Measurements from ENCODE around the gene PLEKHH2.

The PLEKHH2 gene

GRCh38 chr2:43764086-43764705 is 127.1 kb downstream of the PLEKHH2 start:
- no peak for DNase-seq

- no peak for DNase-seq
Observed at GRCh38 chr2:43766006-43766405, 128.9 kb downstream of the PLEKHH2 start.

DNA sequence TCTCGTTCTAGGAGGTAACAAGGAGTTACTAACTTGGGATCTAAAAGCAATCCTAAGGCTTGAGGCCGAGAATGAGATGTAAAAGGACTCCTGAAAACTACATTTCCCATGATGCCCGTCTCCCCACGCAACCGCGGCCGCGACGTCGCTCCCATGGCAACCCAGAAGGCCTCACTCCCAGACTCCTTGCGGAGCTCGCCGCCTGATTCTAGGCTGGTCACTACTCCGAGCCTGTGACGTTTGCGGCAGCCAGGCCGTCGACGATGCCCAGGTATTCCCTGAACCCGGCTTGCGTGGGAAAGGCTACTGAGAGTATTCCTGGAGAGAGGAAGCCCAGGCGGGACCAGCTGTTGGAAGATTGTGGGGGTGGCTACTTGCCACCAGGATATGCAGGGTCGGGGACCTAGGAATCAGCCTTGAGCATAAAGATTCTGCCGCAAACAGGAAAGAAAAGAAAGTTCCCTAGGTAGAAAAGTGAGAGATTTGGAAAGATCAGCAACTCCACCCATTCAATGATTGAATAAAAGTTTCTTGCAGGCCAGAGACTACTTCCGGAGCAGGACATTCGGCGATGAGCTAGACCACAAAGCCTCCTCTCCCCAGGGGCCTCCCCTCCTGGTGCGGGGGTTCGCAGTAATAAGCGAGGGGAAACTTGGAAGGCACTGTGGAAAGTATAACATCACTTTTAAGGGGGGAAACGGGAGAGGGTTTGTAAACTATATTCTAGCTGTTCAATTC is 137.0 kb downstream of the PLEKHH2 start, which contains the start of gene DYNC2LI1:
Gene DYNC2LI1, plus strand, starts transcription at position 164 of the 738 bp plus-strand sequence. Its CDS starts 100 bp downstream, at position 264.
- DNase-seq, result peak; percentile 58

- DNase-seq, result no peak
Observed at GRCh38 chr2:43774617-43775016, 137.6 kb downstream of the PLEKHH2 start.

- no peak for DNase-seq
Observed at GRCh38 chr2:43776324-43776723, 139.3 kb downstream of the PLEKHH2 start.

GRCh38 chr2:43777306-43777926 is 140.4 kb downstream of the PLEKHH2 start:
- no peak for DNase-seq

- no peak for DNase-seq
Observed at GRCh38 chr2:43778233-43778632, 141.2 kb downstream of the PLEKHH2 start.

DNA sequence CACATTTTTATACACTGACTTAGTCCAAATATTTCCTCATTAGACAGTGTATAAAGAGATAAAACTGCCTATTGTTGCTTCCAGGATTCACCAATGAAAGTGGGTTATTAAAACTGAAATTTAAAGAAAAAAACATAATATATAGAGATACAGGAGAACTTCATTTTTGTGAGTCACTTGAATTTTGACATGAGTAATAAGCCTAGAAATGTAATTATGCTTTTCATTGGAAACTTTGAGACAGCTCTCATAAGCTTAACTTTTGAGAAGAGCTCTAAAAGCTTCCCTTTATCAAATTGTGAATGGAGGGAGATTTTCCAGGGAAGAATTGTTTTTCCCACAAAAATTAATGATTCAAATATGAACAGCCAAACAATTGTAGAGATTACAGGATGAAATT is 150.8 kb downstream of the PLEKHH2 start:
- DNase-seq, result no peak

GRCh38 chr2:43788646-43789045 is 151.6 kb downstream of the PLEKHH2 start:
- DNase-seq, result no peak

- DNase-seq, result no peak
Observed at GRCh38 chr2:43790147-43790546, 153.1 kb downstream of the PLEKHH2 start.

DNA sequence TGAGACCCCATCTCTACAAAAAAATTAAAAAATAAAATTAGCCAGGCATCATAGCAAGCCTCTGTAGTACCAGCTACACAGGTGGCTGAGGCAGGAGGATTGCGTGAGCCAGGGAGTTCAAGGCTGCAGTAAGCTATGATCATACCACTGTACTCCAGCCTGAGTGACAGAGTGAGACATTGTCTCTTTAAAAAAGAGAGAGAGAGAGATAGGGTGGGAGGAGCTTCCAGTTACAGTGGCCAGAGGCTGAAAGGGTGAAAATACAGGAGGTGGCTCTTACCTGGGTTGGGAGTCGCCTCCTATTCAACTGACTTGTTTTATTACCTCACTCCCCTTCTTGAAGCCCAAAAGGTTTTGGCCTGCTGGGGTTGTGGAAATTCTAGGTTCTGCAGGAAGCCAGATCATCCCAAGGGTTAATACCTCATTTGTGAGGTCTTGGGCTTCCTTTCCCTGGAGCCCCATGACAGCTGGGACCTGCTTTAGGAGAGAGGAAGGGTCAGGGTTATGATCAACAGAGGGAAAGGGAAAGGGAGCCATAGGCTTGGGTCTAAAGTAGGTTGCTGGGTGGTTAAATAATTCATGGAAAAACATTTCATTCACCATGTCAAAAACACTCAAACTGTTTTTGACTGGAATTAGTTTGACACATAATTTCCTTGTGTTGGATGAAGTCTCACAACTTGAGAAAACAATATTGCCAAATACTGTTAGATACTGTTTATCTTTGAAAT is 154.1 kb downstream of the PLEKHH2 start:
- no peak for DNase-seq

- no peak for DNase-seq
Observed at GRCh38 chr2:43792653-43793052, 155.6 kb downstream of the PLEKHH2 start.

- DNase-seq, result no peak
Observed at GRCh38 chr2:43794956-43795355, 157.9 kb downstream of the PLEKHH2 start.

DNA sequence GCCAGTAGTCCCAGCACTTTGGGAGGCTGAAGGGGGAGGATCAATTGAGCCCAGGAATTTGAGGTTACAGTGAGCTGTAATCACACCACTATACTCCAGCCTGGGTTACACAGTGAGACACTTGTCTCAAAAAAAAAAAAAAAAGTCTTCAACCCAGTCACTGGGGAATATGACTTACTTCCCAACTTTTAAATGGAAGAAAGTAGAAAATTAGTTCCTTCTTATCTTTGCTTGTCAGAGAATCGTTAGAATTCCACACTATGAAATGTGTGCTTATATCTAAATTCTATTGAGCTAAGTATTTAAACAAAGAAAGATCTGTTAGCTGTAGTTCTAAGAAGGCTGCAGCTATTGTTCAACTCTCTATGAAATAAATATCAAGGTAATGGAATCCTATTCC is 159.1 kb downstream of the PLEKHH2 start:
- DNase-seq, result no peak

DNA sequence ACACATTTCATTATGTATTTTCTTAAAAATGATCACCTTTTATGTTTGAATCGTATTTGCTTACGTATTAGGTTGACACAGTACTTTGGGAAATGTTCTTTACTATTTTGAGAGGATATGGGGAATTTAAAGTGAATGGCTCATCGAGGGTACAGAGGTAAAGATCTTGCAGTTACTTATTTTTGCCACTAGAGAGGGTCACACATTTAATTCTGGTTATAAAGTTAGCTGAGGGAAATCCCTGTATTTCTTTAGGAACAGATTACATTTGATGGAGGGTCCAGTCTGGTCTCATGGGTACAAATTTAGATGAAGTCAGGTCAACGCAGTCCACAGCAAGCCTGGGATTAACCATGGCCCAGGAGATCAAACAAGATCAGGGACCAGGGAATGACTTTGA is 161.2 kb downstream of the PLEKHH2 start:
- DNase-seq, result no peak

DNA sequence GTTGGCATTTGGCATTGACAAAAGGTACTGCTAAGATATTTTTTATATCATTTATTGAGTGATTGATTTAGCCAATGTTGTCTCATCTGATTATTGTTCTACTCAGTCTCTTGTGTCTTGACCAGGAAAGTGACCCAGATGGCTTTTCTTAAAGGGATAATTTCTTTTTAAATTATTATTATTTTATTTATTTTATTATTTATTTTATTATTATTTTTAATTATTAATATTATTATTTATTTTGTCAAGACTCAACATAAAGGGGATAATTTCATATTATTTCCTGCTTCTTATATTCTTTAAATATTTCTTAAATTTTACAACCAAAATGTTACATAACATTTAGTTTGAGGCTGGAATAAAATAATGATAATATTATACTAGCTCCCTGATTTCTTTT is 163.8 kb downstream of the PLEKHH2 start:
- DNase-seq, result no peak

DNA sequence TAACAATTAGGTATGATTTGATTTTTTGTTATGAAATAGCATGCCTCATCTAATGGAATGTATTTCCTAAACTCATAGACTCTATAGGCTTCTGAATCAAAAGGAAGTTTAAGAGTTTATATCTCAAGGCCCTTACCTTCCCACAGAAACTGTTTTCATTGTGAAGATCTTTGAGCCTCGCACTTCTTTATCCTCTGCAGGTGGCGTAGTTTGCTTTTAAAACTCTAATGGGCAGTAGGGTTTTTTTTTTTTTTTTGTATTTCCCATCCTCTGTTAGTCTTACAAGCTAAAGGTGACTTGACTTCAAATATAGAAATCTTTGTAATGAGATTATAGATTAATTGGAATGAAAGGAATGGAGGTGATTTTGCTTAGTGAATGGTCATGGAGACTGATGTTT is 165.1 kb downstream of the PLEKHH2 start:
- no peak for DNase-seq

- no peak for DNase-seq
Observed at GRCh38 chr2:43803113-43803512, 166.1 kb downstream of the PLEKHH2 start.

GRCh38 chr2:43806719-43807031 is 169.6 kb downstream of the PLEKHH2 start:
- DNase-seq, result no peak

- no peak for DNase-seq
Observed at GRCh38 chr2:43810452-43810851, 173.4 kb downstream of the PLEKHH2 start.

- DNase-seq, result no peak
Observed at GRCh38 chr2:43810888-43811287, 173.8 kb downstream of the PLEKHH2 start.

- no peak for DNase-seq
Observed at GRCh38 chr2:43812006-43812405, 174.9 kb downstream of the PLEKHH2 start.

DNA sequence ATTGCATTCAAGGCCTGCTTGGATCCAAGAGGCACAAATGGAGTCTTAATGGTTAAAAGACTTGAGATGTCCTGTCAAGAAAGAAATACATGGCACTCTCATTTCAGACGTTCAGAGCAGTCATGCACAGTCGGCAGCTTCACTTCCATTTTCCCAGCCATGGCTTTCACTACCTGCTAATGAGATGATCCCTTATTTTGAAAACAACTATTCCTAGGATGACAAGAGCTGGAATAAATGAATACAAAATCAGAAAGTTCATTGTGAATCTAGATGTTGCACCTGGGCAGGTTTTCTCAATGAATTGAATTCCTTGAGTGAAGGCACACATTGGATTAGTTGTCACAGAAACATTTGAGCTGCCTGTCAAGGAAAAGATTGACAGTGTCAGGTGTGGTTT is 175.9 kb downstream of the PLEKHH2 start:
- DNase-seq, result no peak

DNA sequence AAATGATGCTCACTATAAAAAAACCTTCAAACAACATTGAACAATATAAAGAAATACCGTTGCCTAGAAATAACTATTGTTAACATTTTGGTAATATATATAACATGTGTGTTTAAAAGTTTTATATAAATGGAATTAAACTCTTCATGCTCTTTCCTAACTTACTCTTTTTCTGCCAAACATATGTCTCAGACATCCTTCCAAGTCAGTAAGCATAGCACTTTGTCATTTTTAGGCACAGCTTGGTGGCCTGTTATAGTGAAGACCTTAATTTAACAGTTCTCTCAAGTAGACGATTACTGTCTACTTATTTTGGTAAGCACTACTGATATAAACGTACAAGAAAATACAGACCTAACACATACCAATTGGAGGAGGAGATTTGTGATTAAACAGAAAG is 177.7 kb downstream of the PLEKHH2 start:
- DNase-seq, result no peak
